Liver (tissue), 3 donors: ENCODE data around the gene COL9A1.

Experiments used
- CTCF ChIP-seq: fragments of 150-350 bp; IDR thresholded peaks from 2 replicates; pipeline ENCODE4 v1.5.1; 2017; ENCODE audit warnings: improper control_type of control experiment, low read depth, low read length; ENCODE audit not compliant: missing input control
- NR2F2 ChIP-seq: IDR thresholded peaks from 2 replicates; pipeline ENCODE4 v1.6.1; 2016; ENCODE audit warnings: antibody characterized with exemption
- donor health status: healthy.
- donor health status: healthy.

- no peak for TF ChIP-seq NR2F2
- TF ChIP-seq CTCF: no peak
Observed at GRCh38 chr6:70282919-70283461, 19.9 kb downstream of the COL9A1 start.
